Measurements from ENCODE around the gene R3HDM4. TPM values are rescaled to one million over a fixed set of nuclear protein-coding genes. Genes with fewer than 3 reads are reported as not detected.
"Not testable (repeated sequence)": the region's sequence is repeated elsewhere in the genome, so short reads cannot be mapped to it uniquely, and the experiment has no call there.

The R3HDM4 gene
- total and polyA plus RNA-seq, 4 donors = 14.1 to 72.4 (median 20.2) TPM

DNA sequence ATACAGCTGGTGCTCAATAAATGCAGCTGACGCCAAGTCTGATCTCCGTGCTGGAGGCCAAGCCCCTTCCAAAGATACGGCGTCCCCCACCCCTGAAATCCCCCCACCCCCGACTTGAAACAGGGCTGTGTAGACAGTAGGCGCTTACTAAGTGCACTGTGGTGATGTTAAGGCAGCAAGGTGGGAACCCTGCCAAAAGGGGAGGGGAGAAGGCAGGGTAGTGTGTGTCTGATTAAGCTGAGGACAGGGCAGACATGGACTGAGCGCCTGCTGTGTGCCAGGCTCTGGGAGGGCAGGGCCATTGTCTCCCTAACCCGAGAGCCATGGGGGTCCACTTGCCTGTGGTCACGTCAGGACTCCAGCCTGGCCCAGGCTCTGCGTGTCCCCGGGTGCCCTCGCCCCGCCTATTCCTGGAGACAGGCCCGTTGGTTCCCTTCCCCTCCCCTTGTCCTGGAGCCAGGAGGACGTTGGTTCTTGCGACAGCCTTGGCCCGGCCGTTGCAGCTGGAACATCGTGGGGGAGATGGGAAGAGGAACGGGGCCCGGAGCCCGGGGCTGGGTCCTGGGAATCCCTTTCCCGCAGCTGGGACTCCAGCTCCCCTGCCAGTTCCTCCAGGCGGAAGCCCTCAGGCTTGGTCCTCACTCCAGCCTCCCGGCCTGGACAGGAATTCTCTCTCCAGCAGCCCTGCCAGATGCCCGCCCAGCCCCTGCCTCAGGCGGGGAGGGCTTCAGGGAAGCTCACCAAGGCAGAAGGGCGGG, 62.6 kb downstream of the R3HDM4 start:
- Histone ChIP-seq H3K27me3 (ENCODE audit: control insufficient read depth in 4 of 4, insufficient read depth in 4 of 4, low read length in 3 of 4) (peaks cover 0 to 2% (median 0%) of the 10 kb centered on the region in 4 donors), H3K36me3 (ENCODE audit: control insufficient read depth in 4 of 4, insufficient read depth in 3 of 4, low read depth in 1 of 4, low read length in 3 of 4) (no peaks in the 10 kb centered on the region), H3K27ac (ENCODE audit: low read depth in 1 of 2, low read length in 2 of 2) (peak overlapping the region; percentile 34 to 52), H3K4me1 (ENCODE audit: control insufficient read depth in 4 of 4, insufficient read depth in 4 of 4, low read length in 3 of 4) (peaks cover 5 to 12% (median 8%) of the 10 kb centered on the region in 4 donors), H3K9ac (ENCODE audit: low read depth in 1 of 2, low read length in 2 of 2) (no peak overlapping the region), H3K4me3 (ENCODE audit: low read depth in 1 of 3, low read length in 3 of 3) (no peak overlapping the region), H3K9me3 (ENCODE audit: control insufficient read depth in 4 of 4, low read length in 3 of 4) (no peaks in the 10 kb centered on the region)
- TF ChIP-seq GABPA (IDR thresholded peaks at IDR 0.05 in 1 of 2, conservative IDR thresholded peaks at IDR 0.05 in 1 of 2) (peak in 1 of 2 donors; percentile 12), TAF1 (conservative IDR thresholded peaks at IDR 0.05) (no peak), RAD21 (IDR thresholded peaks at IDR 0.05) (peak in 1 of 2 donors; percentile 54), NR2F2 (IDR thresholded peaks at IDR 0.05) (peak; percentile 83), HNF4A (conservative IDR thresholded peaks at IDR 0.05) (peak; percentile 43 to 47), RXRA (IDR thresholded peaks at IDR 0.05) (peak; percentile 95 to 98), SP1 (IDR thresholded peaks at IDR 0.05) (peak; percentile 84)
- TF ChIP-seq, protein P1, sequence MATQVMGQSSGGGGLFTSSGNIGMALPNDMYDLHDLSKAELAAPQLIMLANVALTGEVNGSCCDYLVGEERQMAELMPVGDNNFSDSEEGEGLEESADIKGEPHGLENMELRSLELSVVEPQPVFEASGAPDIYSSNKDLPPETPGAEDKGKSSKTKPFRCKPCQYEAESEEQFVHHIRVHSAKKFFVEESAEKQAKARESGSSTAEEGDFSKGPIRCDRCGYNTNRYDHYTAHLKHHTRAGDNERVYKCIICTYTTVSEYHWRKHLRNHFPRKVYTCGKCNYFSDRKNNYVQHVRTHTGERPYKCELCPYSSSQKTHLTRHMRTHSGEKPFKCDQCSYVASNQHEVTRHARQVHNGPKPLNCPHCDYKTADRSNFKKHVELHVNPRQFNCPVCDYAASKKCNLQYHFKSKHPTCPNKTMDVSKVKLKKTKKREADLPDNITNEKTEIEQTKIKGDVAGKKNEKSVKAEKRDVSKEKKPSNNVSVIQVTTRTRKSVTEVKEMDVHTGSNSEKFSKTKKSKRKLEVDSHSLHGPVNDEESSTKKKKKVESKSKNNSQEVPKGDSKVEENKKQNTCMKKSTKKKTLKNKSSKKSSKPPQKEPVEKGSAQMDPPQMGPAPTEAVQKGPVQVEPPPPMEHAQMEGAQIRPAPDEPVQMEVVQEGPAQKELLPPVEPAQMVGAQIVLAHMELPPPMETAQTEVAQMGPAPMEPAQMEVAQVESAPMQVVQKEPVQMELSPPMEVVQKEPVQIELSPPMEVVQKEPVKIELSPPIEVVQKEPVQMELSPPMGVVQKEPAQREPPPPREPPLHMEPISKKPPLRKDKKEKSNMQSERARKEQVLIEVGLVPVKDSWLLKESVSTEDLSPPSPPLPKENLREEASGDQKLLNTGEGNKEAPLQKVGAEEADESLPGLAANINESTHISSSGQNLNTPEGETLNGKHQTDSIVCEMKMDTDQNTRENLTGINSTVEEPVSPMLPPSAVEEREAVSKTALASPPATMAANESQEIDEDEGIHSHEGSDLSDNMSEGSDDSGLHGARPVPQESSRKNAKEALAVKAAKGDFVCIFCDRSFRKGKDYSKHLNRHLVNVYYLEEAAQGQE (IDR thresholded peaks at IDR 0.05) = peak; percentile 18
- TF ChIP-seq, protein P2, sequence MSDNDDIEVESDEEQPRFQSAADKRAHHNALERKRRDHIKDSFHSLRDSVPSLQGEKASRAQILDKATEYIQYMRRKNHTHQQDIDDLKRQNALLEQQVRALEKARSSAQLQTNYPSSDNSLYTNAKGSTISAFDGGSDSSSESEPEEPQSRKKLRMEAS (IDR thresholded peaks at IDR 0.05) = no peak
- TF ChIP-seq, protein P3, sequence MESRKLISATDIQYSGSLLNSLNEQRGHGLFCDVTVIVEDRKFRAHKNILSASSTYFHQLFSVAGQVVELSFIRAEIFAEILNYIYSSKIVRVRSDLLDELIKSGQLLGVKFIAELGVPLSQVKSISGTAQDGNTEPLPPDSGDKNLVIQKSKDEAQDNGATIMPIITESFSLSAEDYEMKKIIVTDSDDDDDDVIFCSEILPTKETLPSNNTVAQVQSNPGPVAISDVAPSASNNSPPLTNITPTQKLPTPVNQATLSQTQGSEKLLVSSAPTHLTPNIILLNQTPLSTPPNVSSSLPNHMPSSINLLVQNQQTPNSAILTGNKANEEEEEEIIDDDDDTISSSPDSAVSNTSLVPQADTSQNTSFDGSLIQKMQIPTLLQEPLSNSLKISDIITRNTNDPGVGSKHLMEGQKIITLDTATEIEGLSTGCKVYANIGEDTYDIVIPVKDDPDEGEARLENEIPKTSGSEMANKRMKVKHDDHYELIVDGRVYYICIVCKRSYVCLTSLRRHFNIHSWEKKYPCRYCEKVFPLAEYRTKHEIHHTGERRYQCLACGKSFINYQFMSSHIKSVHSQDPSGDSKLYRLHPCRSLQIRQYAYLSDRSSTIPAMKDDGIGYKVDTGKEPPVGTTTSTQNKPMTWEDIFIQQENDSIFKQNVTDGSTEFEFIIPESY (IDR thresholded peaks at IDR 0.05) = no peak
- 16% methylated on average over 28 of the region's 28 CpGs for WGBS
- DNase-seq (ENCODE audit: low spot score) = no peak

DNA sequence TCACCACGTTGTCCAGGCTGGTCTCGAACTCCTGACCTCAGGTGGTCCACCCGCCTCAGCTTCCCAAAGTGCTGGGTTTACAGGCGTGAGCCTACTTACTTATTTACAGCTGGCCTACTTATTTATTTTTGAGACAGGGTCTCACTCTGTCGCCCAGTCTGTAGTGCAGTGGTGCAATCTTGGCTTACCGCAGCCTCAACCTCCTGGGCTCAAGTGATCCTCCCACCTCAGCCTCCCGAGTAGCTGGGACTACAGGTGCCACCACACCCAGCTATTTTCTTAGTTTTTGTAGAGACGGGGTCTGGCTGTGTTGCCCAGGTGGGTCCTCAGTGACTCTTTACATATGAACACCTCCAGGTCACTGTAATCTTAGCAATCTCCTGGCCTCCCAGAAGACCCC, 63.8 kb downstream of the R3HDM4 start:
- peaks cover 5 to 12% (median 8%) of the 10 kb centered on the region in 4 donors for H3K4me1 ChIP-seq (ENCODE audit: control insufficient read depth in 4 of 4, insufficient read depth in 4 of 4, low read length in 3 of 4)
- not testable (repeated sequence) for H3K9ac ChIP-seq (ENCODE audit: low read depth in 1 of 2, low read length in 2 of 2); H3K4me3 ChIP-seq (ENCODE audit: low read depth in 1 of 3, low read length in 3 of 3); H3K27me3 ChIP-seq (ENCODE audit: control insufficient read depth in 4 of 4, insufficient read depth in 4 of 4, low read length in 3 of 4); DNase-seq (ENCODE audit: low spot score); H3K27ac ChIP-seq (ENCODE audit: low read depth in 1 of 2, low read length in 2 of 2); H3K9me3 ChIP-seq (ENCODE audit: control insufficient read depth in 4 of 4, low read length in 3 of 4); H3K36me3 ChIP-seq (ENCODE audit: control insufficient read depth in 4 of 4, insufficient read depth in 3 of 4, low read depth in 1 of 4, low read length in 3 of 4)
- 85% methylated on average over 8 of the region's 8 CpGs for whole genome bisulfite sequencing

DNA sequence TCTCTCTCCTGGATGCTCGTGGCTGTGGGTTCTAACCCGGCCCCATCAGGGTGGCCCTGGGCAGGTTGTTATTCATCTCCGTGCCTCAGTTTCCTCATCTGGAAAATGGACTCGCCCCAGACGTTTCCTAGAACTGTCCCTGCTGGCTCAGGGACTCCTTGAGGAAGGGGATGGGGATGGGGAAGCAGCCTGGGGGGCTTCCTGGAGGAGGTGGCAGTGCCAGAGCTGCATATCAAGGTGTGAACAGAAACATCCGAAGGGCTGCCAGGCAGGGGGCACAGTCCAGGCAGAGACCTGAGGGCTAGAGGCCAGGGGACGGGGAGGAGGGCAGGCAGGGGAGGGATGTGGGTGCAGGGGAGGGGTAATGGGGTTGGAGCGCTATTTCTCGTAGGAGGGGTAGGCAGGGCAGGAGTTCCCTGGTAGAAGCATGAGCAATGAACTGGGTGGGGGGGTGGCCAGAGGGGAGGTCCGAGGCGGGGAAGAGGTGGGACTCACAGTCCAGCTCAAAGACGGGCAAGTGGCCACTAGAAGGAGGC, 64.6 kb downstream of the R3HDM4 start:
- no peak for DNase-seq (ENCODE audit: low spot score)
- no peaks in the 10 kb centered on the region for H3K36me3 ChIP-seq (ENCODE audit: control insufficient read depth in 4 of 4, insufficient read depth in 3 of 4, low read depth in 1 of 4, low read length in 3 of 4)
- no peak overlapping the region for H3K4me3 ChIP-seq (ENCODE audit: low read depth in 1 of 3, low read length in 3 of 3)
- peaks cover 7 to 15% (median 11%) of the 10 kb centered on the region in 4 donors for H3K4me1 ChIP-seq (ENCODE audit: control insufficient read depth in 4 of 4, insufficient read depth in 4 of 4, low read length in 3 of 4)
- H3K9me3 ChIP-seq (ENCODE audit: control insufficient read depth in 4 of 4, low read length in 3 of 4) = no peaks in the 10 kb centered on the region
- TF ChIP-seq, protein P3 (IDR thresholded peaks at IDR 0.05) = no peak
- TF ChIP-seq NR2F2 (IDR thresholded peaks at IDR 0.05) (no peak), GABPA (IDR thresholded peaks at IDR 0.05 in 1 of 2, conservative IDR thresholded peaks at IDR 0.05 in 1 of 2) (no peak), HNF4G (IDR thresholded peaks at IDR 0.05) (no peak), FOXA2 (IDR thresholded peaks at IDR 0.05) (no peak), HNF4A (conservative IDR thresholded peaks at IDR 0.05) (no peak), JUND (IDR thresholded peaks at IDR 0.05) (no peak)
- TF ChIP-seq, protein P4, sequence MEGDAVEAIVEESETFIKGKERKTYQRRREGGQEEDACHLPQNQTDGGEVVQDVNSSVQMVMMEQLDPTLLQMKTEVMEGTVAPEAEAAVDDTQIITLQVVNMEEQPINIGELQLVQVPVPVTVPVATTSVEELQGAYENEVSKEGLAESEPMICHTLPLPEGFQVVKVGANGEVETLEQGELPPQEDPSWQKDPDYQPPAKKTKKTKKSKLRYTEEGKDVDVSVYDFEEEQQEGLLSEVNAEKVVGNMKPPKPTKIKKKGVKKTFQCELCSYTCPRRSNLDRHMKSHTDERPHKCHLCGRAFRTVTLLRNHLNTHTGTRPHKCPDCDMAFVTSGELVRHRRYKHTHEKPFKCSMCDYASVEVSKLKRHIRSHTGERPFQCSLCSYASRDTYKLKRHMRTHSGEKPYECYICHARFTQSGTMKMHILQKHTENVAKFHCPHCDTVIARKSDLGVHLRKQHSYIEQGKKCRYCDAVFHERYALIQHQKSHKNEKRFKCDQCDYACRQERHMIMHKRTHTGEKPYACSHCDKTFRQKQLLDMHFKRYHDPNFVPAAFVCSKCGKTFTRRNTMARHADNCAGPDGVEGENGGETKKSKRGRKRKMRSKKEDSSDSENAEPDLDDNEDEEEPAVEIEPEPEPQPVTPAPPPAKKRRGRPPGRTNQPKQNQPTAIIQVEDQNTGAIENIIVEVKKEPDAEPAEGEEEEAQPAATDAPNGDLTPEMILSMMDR (IDR thresholded peaks at IDR 0.05; ENCODE audit: low read depth, low read length, missing input control) = no peak
- TF ChIP-seq, protein P5, sequence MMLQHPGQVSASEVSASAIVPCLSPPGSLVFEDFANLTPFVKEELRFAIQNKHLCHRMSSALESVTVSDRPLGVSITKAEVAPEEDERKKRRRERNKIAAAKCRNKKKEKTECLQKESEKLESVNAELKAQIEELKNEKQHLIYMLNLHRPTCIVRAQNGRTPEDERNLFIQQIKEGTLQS (IDR thresholded peaks at IDR 0.05) = no peak
- peaks cover 0 to 5% (median 1%) of the 10 kb centered on the region in 4 donors for H3K27me3 ChIP-seq (ENCODE audit: control insufficient read depth in 4 of 4, insufficient read depth in 4 of 4, low read length in 3 of 4)
- no peak overlapping the region for H3K9ac ChIP-seq (ENCODE audit: low read depth in 1 of 2, low read length in 2 of 2)
- no peak overlapping the region for H3K27ac ChIP-seq (ENCODE audit: low read depth in 1 of 2, low read length in 2 of 2)
- whole genome bisulfite sequencing = 36% methylated on average over 12 of the region's 12 CpGs

All from liver (tissue), 9 donors.